KMS-11 (cell line): ENCODE results near the gene GARIN3.

ENCODE experiments used
- H2AFZ ChIP-seq: fragments of 200-600 bp; sonication (generic); 2 replicates; pipeline ENCODE4 v1.6.1; 2016; ENCODE audit warnings: antibody characterized with exemption, mixed run types, low read depth
- H3K27ac ChIP-seq: fragments of 200-600 bp; sonication (generic); 2 replicates; pipeline ENCODE4 v1.6.1; 2016; ENCODE audit warnings: mild to moderate bottlenecking, mixed run types
- H3K27me3 ChIP-seq: fragments of 200-600 bp; sonication (generic); 2 replicates; pipeline ENCODE4 v1.6.1; 2017; ENCODE audit warnings: mild to moderate bottlenecking, low read depth, mixed run types, moderate library complexity; ENCODE audit not compliant: insufficient read depth
- H3K36me3 ChIP-seq: fragments of 200-600 bp; sonication (generic); 2 replicates; pipeline ENCODE4 v1.6.1; 2017; ENCODE audit warnings: mild to moderate bottlenecking, mixed run types; ENCODE audit not compliant: insufficient read depth
- H3K4me1 ChIP-seq: fragments of 200-600 bp; sonication (generic); 2 replicates; pipeline ENCODE4 v1.6.1; 2016; ENCODE audit warnings: mild to moderate bottlenecking, low read depth, mixed run types; ENCODE audit not compliant: poor library complexity, severe bottlenecking
- H3K4me2 ChIP-seq: fragments of 200-600 bp; sonication (generic); 2 replicates; pipeline ENCODE4 v1.7.0; 2016; ENCODE audit warnings: mild to moderate bottlenecking, mixed run types
- H3K4me3 ChIP-seq: fragments of 200-600 bp; sonication (generic); IDR thresholded peaks from 2 replicates; pipeline ENCODE4 v1.6.1; 2017; ENCODE audit warnings: low read depth, low read length, mixed read lengths; ENCODE audit not compliant: insufficient read depth
- H3K79me2 ChIP-seq: fragments of 200-600 bp; sonication (generic); 2 replicates; pipeline ENCODE4 v1.6.1; 2016; ENCODE audit warnings: low read depth, mixed run types; ENCODE audit not compliant: insufficient read depth
- H3K9ac ChIP-seq: fragments of 200-600 bp; sonication (generic); 2 replicates; pipeline ENCODE4 v1.6.1; 2016; ENCODE audit warnings: mild to moderate bottlenecking, mixed run types
- H4K20me1 ChIP-seq: fragments of 200-600 bp; sonication (generic); 2 replicates; pipeline ENCODE4 v1.6.1; 2016; ENCODE audit warnings: mild to moderate bottlenecking, mixed run types; ENCODE audit not compliant: insufficient read depth
- CTCF ChIP-seq: fragments of 200-600 bp; sonication (generic); conservative IDR thresholded peaks from 2 replicates; pipeline ENCODE4 v1.6.1; 2017; ENCODE audit warnings: low read depth, mild to moderate bottlenecking, antibody characterized with exemption, low read length, moderate library complexity, mixed read lengths

The GARIN3 gene

GRCh38 chr5:157196045-157196444 lies 30.0 kb upstream of the GARIN3 start:
- peaks cover 17% of the 10 kb centered on the region for H3K4me1 ChIP-seq
- no peak overlapping the region for H3K9ac ChIP-seq
- no peak for TF ChIP-seq CTCF
- H4K20me1 ChIP-seq, result no peaks in the 10 kb centered on the region
- no peak overlapping the region for H2AFZ ChIP-seq
- no peaks in the 10 kb centered on the region for H3K27me3 ChIP-seq
- H3K4me2 ChIP-seq, result no peak overlapping the region; the same call in 1 of the 2 replicates
- no peaks in the 10 kb centered on the region for H3K79me2 ChIP-seq
- H3K27ac ChIP-seq, result no peak overlapping the region
- no peaks in the 10 kb centered on the region for H3K36me3 ChIP-seq
- H3K4me3 ChIP-seq, result no peak overlapping the region

- Histone ChIP-seq H3K4me2 (no peak overlapping the region), H3K4me1 (peaks cover 17% of the 10 kb centered on the region), H4K20me1 (no peaks in the 10 kb centered on the region), H3K79me2 (no peaks in the 10 kb centered on the region), H2AFZ (no peak overlapping the region), H3K9ac (no peak overlapping the region), H3K36me3 (no peaks in the 10 kb centered on the region), H3K4me3 (no peak overlapping the region), H3K27ac (no peak overlapping the region), H3K27me3 (no peaks in the 10 kb centered on the region)
- TF ChIP-seq CTCF, result no peak
These were observed 27.8 kb upstream of the GARIN3 start for GRCh38 chr5:157193699-157194424.

GRCh38 chr5:157189223-157189622 lies 23.2 kb upstream of the GARIN3 start:
- Histone ChIP-seq H2AFZ (no peak overlapping the region), H3K4me1 (no peaks in the 10 kb centered on the region), H3K79me2 (no peaks in the 10 kb centered on the region), H3K4me3 (no peak overlapping the region), H3K27me3 (no peaks in the 10 kb centered on the region), H3K27ac (no peak overlapping the region), H3K9ac (no peak overlapping the region), H3K4me2 (no peak overlapping the region), H4K20me1 (no peaks in the 10 kb centered on the region), H3K36me3 (no peaks in the 10 kb centered on the region)
- TF ChIP-seq CTCF, result no peak

- H3K9ac ChIP-seq, result no peak overlapping the region
- no peak overlapping the region for H2AFZ ChIP-seq
- no peaks in the 10 kb centered on the region for H3K79me2 ChIP-seq
- TF ChIP-seq CTCF, result no peak
- no peaks in the 10 kb centered on the region for H4K20me1 ChIP-seq
- H3K36me3 ChIP-seq, result no peaks in the 10 kb centered on the region
- H3K27me3 ChIP-seq, result no peaks in the 10 kb centered on the region
- no peak overlapping the region for H3K4me2 ChIP-seq
- H3K4me1 ChIP-seq, result no peaks in the 10 kb centered on the region
- H3K4me3 ChIP-seq, result no peak overlapping the region
- no peak overlapping the region for H3K27ac ChIP-seq
These were observed 22.2 kb upstream of the GARIN3 start for GRCh38 chr5:157188270-157188669.
